Lower leg skin (tissue), 3 donors: ENCODE measurements around the gene CACNA1H.
"Not testable (repeated sequence)": the region's sequence is repeated elsewhere in the genome, so short reads cannot be mapped to it uniquely, and the experiment has no call there.

ENCODE experiments used
- CTCF ChIP-seq, 3 donors: fragments of 450-650 bp; IDR thresholded peaks; one replicate each; pipeline ENCODE4 v1.5.1; 2016; ENCODE audit warnings: antibody characterized with exemption in 3 of 3, mild to moderate bottlenecking in 3 of 3, moderate library complexity in 2 of 3
- POLR2A ChIP-seq, 2 donors: fragments of 450-650 bp; IDR thresholded peaks; one replicate each; pipeline ENCODE4 v1.6.1; 2016 to 2017; ENCODE audit warnings: antibody characterized with exemption in 2 of 2, mild to moderate bottlenecking in 1 of 2, moderate library complexity in 1 of 2

DNA sequence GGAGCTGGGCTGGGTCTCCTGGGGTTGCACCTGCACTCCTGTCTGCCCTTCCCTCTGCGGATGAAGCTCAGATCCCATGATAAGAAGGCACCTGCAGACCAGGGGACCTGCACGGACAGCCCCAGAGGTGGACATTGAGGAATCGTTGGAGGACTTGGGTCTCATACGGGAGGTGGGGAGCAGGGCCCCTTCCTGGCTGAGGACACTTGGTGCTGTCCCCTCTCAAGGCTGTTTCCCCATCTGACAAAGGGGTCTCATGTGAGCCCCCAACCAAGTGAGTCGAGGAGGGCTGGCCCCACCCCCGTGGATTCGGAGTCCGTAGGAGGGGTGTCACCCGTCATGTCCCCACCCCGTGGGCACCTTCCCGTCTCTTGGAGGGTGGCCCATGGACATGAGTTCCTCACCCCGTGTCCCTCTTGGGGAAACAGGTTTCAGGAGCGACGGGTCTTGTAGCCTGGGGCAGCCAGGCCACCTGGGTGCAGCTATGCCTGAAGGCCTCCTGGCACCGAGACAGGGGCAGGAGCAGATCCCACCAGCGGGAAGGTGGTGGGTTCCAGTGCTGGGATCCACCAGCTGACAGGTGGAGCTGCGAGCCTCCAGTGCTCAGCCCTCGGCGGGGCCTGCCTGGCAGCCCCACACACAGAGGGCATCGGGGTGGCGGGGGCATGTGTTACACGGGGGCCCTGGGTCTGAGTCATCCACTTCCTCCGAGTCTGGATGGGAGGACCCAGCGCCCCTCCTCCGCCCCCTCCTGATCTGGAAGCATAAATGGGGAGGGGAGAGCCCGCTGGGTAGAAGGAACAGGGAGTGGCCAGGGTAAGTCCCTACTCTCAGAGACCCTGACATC is 102.6 kb downstream of the CACNA1H start, which contains the start of gene TPSD1:
- TF ChIP-seq CTCF, POLR2A (IDR thresholded peaks at IDR 0.05): not testable (repeated sequence)
